Mammary epithelial cell (primary cell): Measurements from ENCODE around the gene ACOD1.

ENCODE experiments used
- CTCF ChIP-seq, 2 donors: IDR thresholded peaks in 1 of 2; conservative IDR thresholded peaks in 1 of 2; 2 replicates each; pipeline ENCODE4 v1.5.1; 2011 to 2012; ENCODE audit warnings: inconsistent platforms in 2 of 2, low read length in 2 of 2, mild to moderate bottlenecking in 2 of 2, control low read depth in 1 of 2, low read depth in 1 of 2; ENCODE audit not compliant: insufficient read depth in 1 of 2; ENCODE audit errors: extremely low read depth in 1 of 2
- EZH2 ChIP-seq: IDR thresholded peaks from 2 replicates; pipeline ENCODE4 v1.6.1; 2012; ENCODE audit warnings: low read length, inconsistent platforms, borderline replicate concordance

GRCh38 chr13:76929320-76929719 is 19.0 kb upstream of the ACOD1 start:
- TF ChIP-seq EZH2 (no peak), CTCF (conservative IDR thresholded peaks at IDR 0.05 in 1 of 2, IDR thresholded peaks at IDR 0.05 in 1 of 2; ENCODE audit: extremely low read depth in 1 of 2, insufficient read depth in 1 of 2, low read depth in 1 of 2, low read length in 2 of 2) (no peak)
